Measurements from ENCODE around the gene SPATA46.

Gene SPATA46

GRCh38 chr1:162390396-162391185 is 13.9 kb upstream of the SPATA46 start:
- FAIRE-seq = no peak

DNA sequence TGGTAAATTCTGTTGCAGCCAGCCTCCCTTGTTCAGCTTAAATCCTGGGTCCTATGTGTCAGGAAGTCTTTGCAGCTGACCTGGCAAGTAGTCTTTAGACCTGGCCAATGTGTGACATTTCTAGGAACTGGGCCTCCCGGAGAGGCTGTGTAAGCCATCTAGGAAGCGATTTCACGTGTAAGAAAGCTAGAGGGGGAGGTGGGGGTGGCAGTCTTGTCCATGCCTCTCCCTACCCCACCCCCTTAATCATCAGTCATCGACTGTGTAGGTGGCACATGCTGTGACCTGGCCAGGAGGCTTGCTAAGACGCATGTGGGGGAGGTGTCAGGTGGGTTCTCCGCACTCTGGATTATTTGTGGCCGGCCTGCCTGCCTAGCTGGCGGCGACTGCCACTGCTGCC is 13.3 kb upstream of the SPATA46 start:
- FAIRE-seq = no peak

DNA sequence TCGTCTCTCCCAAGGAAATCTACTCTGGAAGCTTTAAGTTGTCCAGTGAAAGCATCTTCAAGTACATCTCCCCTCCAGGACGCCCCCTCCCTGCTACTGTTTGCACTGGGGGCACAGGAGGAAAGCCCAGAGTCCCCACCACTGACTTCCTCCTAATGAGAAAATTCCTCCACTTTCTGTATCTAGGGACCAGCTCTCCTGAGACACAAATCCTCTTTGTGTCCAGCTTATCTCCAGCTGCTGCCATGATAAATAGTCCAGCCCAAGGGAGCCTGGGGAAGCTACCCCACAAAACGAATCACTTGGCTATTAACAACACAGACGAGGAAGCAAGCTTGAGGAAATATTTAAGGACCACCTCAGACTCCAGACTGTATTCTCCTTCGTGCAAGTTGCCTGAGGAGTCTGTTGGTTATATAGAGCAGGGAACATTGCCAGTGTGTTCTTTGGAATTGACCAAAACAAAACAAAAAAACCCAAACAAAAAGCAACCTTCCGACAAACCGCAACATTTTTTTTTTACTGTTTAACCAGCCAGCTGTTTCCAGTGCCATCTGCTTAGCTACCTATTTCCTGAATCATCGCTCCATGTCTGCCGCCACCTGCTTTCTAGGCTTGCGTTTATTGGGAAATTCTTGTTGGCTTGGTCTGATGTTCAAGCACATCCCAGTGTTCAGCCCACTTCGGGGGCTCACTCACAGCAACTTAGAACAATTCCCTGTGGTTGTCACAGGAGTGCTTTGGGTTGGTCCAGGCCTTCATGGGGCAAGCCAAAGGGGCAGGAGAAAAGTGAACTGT is 12.6 kb upstream of the SPATA46 start:
- FAIRE-seq = no peak

- no peak for FAIRE-seq
Measured at GRCh38 chr1:162388615-162389014, 12.0 kb upstream of the SPATA46 start.

DNA sequence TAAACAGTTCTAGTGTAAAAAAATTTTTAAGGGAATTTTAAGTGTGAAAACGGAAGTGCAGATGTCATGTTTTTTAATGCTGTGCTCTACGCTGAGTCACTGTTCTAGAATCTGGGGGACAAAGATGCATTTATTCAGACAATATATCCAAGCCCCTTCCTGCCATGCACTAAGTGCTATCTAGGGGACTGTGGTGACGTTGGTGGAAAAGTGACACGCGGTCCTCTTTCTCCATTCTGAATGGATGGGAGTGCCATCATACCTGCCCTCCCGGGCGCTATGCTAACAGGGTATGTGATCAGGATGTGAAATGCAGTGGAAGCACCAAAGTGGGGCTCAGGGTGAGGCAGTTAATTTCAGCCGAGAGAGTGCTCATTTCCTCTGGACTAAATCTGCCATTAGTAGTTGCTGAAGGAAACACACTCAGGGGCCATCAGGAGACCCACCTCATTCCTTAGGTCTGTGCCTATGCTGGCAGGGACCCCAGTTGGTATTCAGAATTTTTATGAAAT is 11.5 kb upstream of the SPATA46 start:
- FAIRE-seq = no peak

- FAIRE-seq = no peak
Measured at GRCh38 chr1:162387226-162388082, 10.8 kb upstream of the SPATA46 start.

DNA sequence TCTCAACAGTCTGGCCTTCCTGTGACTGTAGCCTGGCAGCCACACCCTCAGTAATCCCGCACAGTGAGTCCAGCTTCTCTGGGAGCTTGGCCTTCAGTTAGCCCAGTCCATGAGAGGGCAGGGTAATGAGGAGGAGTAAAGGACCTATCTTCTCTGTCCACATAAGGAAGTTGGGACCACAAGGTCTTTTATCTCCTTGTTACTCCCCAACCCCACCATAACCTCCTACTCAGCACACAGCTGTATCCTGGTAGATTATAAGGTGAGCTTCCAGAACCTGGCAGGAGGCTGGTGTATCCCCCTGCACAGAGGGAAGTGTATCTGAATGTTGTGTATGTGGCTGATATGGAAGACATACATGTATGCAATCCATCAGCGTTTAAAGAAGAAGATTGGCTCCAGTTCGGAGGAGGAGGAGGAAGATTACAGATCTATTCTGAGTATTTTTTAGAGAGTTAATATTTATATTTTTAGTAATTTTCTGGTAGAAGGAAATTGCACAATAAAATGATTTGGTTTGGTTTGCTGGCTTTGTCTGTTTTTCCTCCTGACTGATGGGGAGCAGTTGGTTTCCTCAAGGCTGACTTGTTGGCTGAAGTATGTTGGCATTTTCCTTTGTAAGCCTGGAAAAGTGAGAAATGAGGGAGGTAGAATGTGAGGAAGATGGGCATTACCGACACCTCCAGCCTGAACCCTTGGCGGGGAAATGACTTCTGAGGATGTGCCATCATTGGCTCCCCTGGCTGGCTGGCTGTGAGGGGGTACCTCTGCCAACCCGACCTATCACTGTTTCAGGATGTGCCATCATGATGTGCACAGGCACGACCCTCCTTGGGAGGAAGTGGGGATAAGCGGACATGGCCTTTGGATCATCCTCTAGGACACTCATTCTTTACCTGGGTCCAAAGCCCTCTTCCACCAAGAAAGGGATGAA is 9.9 kb upstream of the SPATA46 start:
- no peak for FAIRE-seq

- FAIRE-seq = no peak
Measured at GRCh38 chr1:162385702-162386101, 9.0 kb upstream of the SPATA46 start.

GRCh38 chr1:162385280-162385623 is 8.6 kb upstream of the SPATA46 start:
- no peak for FAIRE-seq

- FAIRE-seq = no peak
Measured at GRCh38 chr1:162384601-162385279, 8.1 kb upstream of the SPATA46 start.

DNA sequence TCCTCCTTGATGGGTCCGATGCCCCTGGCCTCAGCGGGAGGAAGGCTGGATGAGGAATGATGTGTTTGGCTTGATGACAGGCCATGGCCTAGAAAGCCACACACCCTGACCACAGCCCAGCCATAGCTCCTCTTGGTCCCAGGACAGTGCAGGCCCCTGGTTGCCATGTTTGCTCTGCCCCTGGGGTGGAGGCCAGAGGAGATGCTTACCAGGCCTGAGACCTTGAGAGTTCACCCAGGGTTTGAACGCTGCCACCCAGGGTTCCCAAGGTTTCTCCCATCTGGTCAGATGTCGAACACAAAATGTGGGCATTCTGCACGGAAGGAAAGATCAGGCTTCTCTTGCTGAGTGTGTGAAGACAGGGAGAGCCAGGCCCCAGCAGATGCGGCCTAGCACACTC is 7.5 kb upstream of the SPATA46 start:
- no peak for FAIRE-seq

DNA sequence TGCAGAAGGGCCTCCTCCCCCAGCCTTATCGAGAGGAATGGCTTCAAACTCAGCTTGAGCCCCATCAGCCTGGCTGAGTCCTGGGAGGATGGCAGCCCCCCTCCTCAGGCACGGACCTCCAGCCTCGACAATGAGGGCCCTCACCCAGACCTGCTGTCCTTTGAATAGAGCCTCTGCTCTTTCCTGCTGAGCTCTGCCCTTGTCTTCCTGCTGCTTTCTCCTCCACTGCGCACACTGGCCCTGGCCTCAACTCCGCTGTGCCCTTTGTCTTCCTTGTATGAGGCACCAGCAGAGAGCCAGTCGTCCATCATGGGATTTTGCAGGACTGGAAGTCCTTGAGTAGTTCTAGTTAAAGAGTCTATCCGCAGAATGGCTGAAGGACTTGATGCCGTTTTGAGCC is 6.9 kb upstream of the SPATA46 start:
- FAIRE-seq = no peak

DNA sequence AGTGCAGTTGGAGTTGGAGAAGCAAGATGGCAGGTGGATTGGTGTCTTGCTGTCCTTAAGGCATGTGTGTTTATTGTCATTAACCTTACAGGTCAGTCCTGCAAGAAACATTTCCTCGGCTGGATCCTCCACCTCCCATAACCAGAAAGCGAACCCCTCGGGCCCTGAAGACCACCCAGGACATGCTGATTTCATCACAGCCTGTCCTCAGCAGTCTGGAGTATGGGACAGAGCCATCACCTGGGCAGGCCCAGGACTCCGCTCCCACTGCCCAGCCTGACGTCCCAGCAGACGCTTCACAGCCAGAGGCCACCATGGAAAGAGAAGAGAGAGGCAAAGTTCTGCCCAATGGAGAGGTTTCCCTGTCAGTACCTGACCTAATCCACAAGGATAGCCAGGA is 6.4 kb upstream of the SPATA46 start:
- FAIRE-seq = no peak

DNA sequence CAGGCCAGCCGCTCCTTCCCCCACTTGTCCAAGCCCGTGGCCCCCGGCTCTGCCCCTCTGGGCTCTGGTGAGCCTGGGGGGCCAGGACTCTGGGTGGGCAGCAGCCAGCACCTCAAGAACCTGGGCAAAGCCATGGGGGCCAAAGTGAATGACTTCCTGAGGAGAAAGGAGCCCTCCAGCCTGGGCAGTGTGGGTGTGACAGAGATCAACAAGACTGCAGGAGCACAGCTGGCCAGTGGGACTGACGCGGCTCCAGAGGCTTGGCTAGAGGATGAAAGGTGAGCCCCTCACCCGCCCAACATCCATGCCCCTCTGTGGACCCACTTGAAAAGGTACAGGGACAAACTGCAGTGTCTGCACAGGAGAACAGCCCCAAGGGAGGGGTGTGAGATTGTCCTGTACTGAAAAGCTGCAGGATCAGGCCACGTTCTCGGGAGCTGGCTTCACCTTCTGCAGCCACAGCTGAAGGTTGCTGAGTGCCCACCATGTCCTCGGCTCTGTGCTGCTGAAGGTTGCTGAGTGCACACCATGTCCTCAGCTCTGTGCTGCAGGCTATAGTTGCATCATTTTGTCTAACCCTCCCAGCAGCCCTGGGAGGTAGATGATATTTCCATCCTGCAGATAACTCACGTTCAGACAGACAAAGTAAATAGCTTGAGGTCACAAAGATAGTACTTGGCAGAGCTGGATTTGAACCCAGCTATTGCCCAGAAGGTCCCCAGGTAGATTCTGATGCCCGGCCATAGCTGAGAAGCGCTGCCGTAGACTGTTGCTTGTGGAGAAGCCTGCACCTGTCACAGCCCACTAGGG is 5.5 kb upstream of the SPATA46 start:
- FAIRE-seq = no peak

GRCh38 chr1:162381383-162381782 is 4.7 kb upstream of the SPATA46 start, which contains the start of gene C1orf226:
Gene C1orf226, plus strand, starts transcription at chr1:162381728. Its CDS starts 174 bp downstream, at chr1:162381902.
- FAIRE-seq = no peak

DNA sequence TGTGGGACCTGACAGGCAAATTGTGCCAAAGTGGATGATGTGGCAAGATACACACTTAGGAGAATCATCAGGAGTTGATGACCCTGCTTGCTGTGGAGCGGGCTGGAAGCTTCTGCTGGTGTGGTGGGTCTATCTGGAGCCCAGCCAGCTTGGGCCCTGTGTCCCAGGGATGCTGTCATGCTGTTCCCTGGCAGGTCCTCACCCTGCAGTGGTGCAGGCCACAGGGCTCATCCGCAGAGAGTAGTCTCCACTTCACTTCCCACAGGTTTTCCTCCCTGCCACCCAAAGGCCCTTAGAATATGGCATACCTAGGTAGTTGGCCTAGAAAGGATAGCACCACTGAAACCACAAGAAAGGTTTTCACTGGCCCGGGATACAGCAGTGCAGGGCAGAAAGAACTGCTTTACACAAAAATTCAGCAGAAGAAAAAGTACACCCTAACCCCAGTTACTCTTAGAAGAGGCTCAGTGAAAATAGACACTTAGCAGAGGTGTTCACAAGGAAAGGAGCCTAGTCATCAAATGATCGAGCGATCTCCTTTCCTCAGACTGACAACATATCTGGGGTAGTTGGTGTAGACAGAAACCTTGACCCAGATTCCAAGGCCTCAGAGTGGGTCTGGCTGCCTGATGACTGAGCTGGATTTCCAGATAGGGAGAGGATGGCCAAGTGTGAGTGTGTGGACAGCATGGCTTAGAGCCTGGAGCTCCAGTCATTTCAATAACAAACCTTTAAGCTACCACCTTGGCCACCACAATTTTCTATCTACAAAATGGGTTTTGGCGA is 3.6 kb upstream of the SPATA46 start:
- no peak for FAIRE-seq

DNA sequence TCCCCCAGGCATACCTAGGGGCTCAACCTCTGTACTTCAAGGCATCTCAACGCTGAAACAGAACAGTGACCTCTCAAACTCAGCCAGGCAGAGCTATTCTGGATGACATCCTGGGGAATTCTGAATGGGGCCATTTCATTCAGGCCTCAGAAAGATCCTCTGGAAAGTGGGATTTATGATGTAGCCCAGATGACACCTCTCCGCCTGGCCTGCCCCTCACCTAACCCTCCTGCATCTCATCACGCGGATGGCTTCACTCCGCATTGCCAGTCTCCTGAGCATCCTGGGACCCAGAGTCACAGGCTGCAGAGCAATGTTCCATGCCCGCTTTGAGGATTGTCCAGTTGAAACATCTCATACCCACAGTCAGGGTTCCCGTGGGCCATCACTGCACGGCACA is 1.2 kb downstream of the SPATA46 start:
- FAIRE-seq = no peak

- FAIRE-seq = no peak
Measured at GRCh38 chr1:162374406-162374805, 2.2 kb downstream of the SPATA46 start.

GRCh38 chr1:162373541-162374260 is 3.0 kb downstream of the SPATA46 start:
- no peak for FAIRE-seq

Measured in TTC549 (cell line).